ENCODE measurements around the gene ZNF385A.

ZNF385A gene

GRCh38 chr12:54415221-54415929, 30.8 kb upstream of the ZNF385A start:
- DNase-seq = no peak

GRCh38 chr12:54413284-54414190, 29.0 kb upstream of the ZNF385A start:
- DNase-seq = no peak

- DNase-seq = no peak
Observed at GRCh38 chr12:54412786-54413185, 28.3 kb upstream of the ZNF385A start.

GRCh38 chr12:54412348-54412747, 27.8 kb upstream of the ZNF385A start:
- DNase-seq = no peak

- no peak for DNase-seq
Observed at GRCh38 chr12:54411391-54412241, 27.1 kb upstream of the ZNF385A start.

GRCh38 chr12:54409267-54409666, 24.7 kb upstream of the ZNF385A start:
- no peak for DNase-seq

GRCh38 chr12:54407183-54407905, 22.8 kb upstream of the ZNF385A start:
- DNase-seq = no peak

GRCh38 chr12:54405573-54405972, 21.0 kb upstream of the ZNF385A start:
- no peak for DNase-seq

GRCh38 chr12:54405106-54405505, 20.6 kb upstream of the ZNF385A start:
- no peak for DNase-seq

GRCh38 chr12:54404061-54405004, 19.8 kb upstream of the ZNF385A start:
- DNase-seq = no peak

- no peak for DNase-seq
Observed at GRCh38 chr12:54401119-54401518, 16.6 kb upstream of the ZNF385A start.

- DNase-seq = no peak
Observed at GRCh38 chr12:54398995-54399793, 14.7 kb upstream of the ZNF385A start.

- DNase-seq = no peak
Observed at GRCh38 chr12:54398218-54398617, 13.7 kb upstream of the ZNF385A start.

GRCh38 chr12:54397157-54397556, 12.6 kb upstream of the ZNF385A start:
- no peak for DNase-seq

- no peak for DNase-seq
Observed at GRCh38 chr12:54395545-54395944, 11.0 kb upstream of the ZNF385A start.

GRCh38 chr12:54394986-54395385, 10.5 kb upstream of the ZNF385A start:
- DNase-seq = no peak

GRCh38 chr12:54394281-54394719, 9.8 kb upstream of the ZNF385A start:
- DNase-seq = no peak

GRCh38 chr12:54393743-54394142, 9.2 kb upstream of the ZNF385A start:
- no peak for DNase-seq

GRCh38 chr12:54393207-54393609, 8.7 kb upstream of the ZNF385A start:
- DNase-seq = no peak

- DNase-seq = no peak
Observed at GRCh38 chr12:54392485-54393206, 8.1 kb upstream of the ZNF385A start.
